H1 (cell line): Measurements from ENCODE around the gene SPRED1. TPM values are rescaled to one million over a fixed set of nuclear protein-coding genes. Genes with fewer than 3 reads are reported as not detected.

ENCODE experiments used
- BRCA1 ChIP-seq: IDR thresholded peaks from 2 replicates; pipeline ENCODE4 v1.6.1; 2012; ENCODE audit warnings: low read depth, low read length, improper control_type of control experiment
- CBX5 ChIP-seq: fragments of 300-800, 300-1000 bp; sonication (generic); IDR thresholded peaks from 2 replicates; pipeline ENCODE4 v1.7.1; 2016; ENCODE audit warnings: antibody characterized with exemption, low read length, low read depth
- JUND ChIP-seq: IDR thresholded peaks from 2 replicates; pipeline ENCODE4 v1.6.1; 2011; ENCODE audit warnings: mild to moderate bottlenecking, improper control_type of control experiment, low read length
- polyA plus RNA-seq, 7 experiments: library from polyadenylated mRNA; depleted of rRNA in 3 of 7; stranded (reverse) in 5 of 7; unstranded in 2 of 7; fragments of >200 nt in 5 of 7; fragments of 200-250 nt in 2 of 7; gene quantifications; 1 replicate in 5 of 7; 2 replicates in 1 of 7; 4 replicates in 1 of 7; pipeline versions ENCODE4 v1.2.1 to v1.2.3, GENCODE V29; 2011 to 2013; ENCODE audit warnings: missing spikeins in 2 of 7, mixed read lengths in 2 of 7
- total RNA-seq: library from RNA; stranded (reverse); fragmentation: NEBNext Ultra II Directional; extraction: Animal tissue kit (Norgen Biotek cat#: 25700); gene quantifications from 2 replicates; pipeline ENCODE4 v1.2.1, GENCODE V29; 2021
- TF ChIP-seq, protein P1 (sequence below), 3 experiments: IDR thresholded peaks; 1 replicate in 2 of 3; 2 replicates in 1 of 3; pipeline versions ENCODE4 v1.5.1 to v1.6.1; 2011; ENCODE audit warnings: low read length in 3 of 3, mild to moderate bottlenecking in 3 of 3, inconsistent platforms in 2 of 3, low read depth in 1 of 3, moderate library complexity in 1 of 3; ENCODE audit not compliant: insufficient read depth in 1 of 3; ENCODE audit errors: control extremely low read depth in 1 of 3

SPRED1 gene
- total and polyA plus RNA-seq, 2 of the 8 experiments (the other 6 are each of a cell fraction or from before 2014, with no cell fraction given) = 5.5 to 30.3 TPM

DNA sequence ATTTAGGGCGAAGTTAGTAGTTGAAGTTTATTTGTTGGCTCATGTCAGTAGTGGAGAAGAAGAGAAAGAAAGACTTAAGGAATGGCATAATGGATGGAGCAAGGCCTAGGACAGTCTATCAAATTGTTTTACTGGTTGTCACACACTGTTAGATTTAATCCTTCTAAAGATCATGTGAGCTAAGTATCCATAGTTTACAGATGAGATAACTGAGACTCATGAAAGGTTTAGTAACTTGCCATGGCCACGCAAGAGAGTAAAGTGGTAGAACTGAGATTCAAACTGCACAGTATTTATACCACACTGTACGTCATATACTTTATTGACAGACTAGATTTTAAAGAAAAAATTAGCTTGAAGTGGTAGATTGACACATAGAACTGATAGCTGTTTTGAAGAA is 11.4 kb downstream of the SPRED1 start (continued):
- TF ChIP-seq CBX5 = no peak
- TF ChIP-seq, protein P1, sequence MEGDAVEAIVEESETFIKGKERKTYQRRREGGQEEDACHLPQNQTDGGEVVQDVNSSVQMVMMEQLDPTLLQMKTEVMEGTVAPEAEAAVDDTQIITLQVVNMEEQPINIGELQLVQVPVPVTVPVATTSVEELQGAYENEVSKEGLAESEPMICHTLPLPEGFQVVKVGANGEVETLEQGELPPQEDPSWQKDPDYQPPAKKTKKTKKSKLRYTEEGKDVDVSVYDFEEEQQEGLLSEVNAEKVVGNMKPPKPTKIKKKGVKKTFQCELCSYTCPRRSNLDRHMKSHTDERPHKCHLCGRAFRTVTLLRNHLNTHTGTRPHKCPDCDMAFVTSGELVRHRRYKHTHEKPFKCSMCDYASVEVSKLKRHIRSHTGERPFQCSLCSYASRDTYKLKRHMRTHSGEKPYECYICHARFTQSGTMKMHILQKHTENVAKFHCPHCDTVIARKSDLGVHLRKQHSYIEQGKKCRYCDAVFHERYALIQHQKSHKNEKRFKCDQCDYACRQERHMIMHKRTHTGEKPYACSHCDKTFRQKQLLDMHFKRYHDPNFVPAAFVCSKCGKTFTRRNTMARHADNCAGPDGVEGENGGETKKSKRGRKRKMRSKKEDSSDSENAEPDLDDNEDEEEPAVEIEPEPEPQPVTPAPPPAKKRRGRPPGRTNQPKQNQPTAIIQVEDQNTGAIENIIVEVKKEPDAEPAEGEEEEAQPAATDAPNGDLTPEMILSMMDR (IDR thresholded peaks at IDR 0.05; ENCODE audit: control extremely low read depth in 1 of 3, insufficient read depth in 1 of 3, low read depth in 1 of 3, low read length in 3 of 3) = no peak
- TF ChIP-seq BRCA1 = no peak
- no peak for TF ChIP-seq JUND
